Measurements from ENCODE around the gene IL23A.
A peak's percentile ranks its signal among the peaks of the same experiment; 100 is the strongest.
"Not testable (repeated sequence)": the region's sequence is repeated elsewhere in the genome, so short reads cannot be mapped to it uniquely, and the experiment has no call there.

The IL23A gene

GRCh38 chr12:56326533-56326932, 12.2 kb upstream of the IL23A start:
- DNase-seq = no peak

GRCh38 chr12:56330936-56331490, 7.7 kb upstream of the IL23A start:
- DNase-seq = no peak

- no peak for DNase-seq
Measured at GRCh38 chr12:56332512-56333196, 6.0 kb upstream of the IL23A start.

GRCh38 chr12:56333197-56333678, 5.4 kb upstream of the IL23A start:
- DNase-seq = peak; percentile 14 to 18

- DNase-seq = peak; percentile 85 to 86
Measured at GRCh38 chr12:56333679-56334489, 4.8 kb upstream of the IL23A start, which contains the start of gene PAN2. Gene PAN2 (minus strand): TSS chr12:56334000. CDS start chr12:56333094, 906 bp downstream.

- no peak for DNase-seq
Measured at GRCh38 chr12:56334490-56334793, 4.2 kb upstream of the IL23A start.

- not testable (repeated sequence) for DNase-seq
Measured at GRCh38 chr12:56335527-56335926, 3.2 kb upstream of the IL23A start.

- DNase-seq = no peak
Measured at GRCh38 chr12:56336361-56337167, 2.1 kb upstream of the IL23A start.

GRCh38 chr12:56337753-56338251, 882 bp upstream of the IL23A start:
- DNase-seq = no peak

GRCh38 chr12:56339158-56339422, 406 bp downstream of the IL23A start:
- no peak for DNase-seq

GRCh38 chr12:56341616-56342015, 2.9 kb downstream of the IL23A start:
- no peak for DNase-seq

GRCh38 chr12:56342290-56342689, 3.6 kb downstream of the IL23A start:
- not testable (repeated sequence) for DNase-seq

GRCh38 chr12:56346675-56347074, 8.0 kb downstream of the IL23A start:
- peak in 1 of 2 donors; percentile 15 for DNase-seq

GRCh38 chr12:56347255-56347654, 8.6 kb downstream of the IL23A start:
- DNase-seq = not testable (repeated sequence)

GRCh38 chr12:56348776-56349175, 10.1 kb downstream of the IL23A start:
- no peak for DNase-seq

- DNase-seq = no peak
Measured at GRCh38 chr12:56350662-56351061, 12.0 kb downstream of the IL23A start.

- no peak for DNase-seq
Measured at GRCh38 chr12:56351325-56351724, 12.6 kb downstream of the IL23A start.

- no peak for DNase-seq
Measured at GRCh38 chr12:56358836-56359532, 20.3 kb downstream of the IL23A start.

- DNase-seq = peak; percentile 95 to 96
Measured at GRCh38 chr12:56359851-56360767, 21.4 kb downstream of the IL23A start, which contains the start of gene STAT2. Gene STAT2 (minus strand): TSS chr12:56360107. CDS start chr12:56356571, 3,536 bp downstream.

- no peak for DNase-seq
Measured at GRCh38 chr12:56361487-56362129, 22.9 kb downstream of the IL23A start.
